ENCODE results near the gene ATCAY. TPM values are rescaled to one million over a fixed set of nuclear protein-coding genes. Genes with fewer than 3 reads are reported as not detected.
"Not testable (repeated sequence)": the region's sequence is repeated elsewhere in the genome, so short reads cannot be mapped to it uniquely, and the experiment has no call there.

Gene ATCAY
- total RNA-seq, 2 donors from 2014 or later: not detected

GRCh38 chr19:3949294-3949693, 68.8 kb downstream of the ATCAY start:
- H3K27me3 ChIP-seq (replicated peaks; ENCODE audit: insufficient read depth): no peaks in the 10 kb centered on the region
- no peaks in the 10 kb centered on the region for H3K9me3 ChIP-seq
- H3K36me3 ChIP-seq: no peaks in the 10 kb centered on the region
- peaks cover 19 to 45% of the 10 kb centered on the region in 2 donors for H3K4me1 ChIP-seq (ENCODE audit: control insufficient read depth in 1 of 2, low read depth in 2 of 2)
- no peak overlapping the region for H3K27ac ChIP-seq
- TF ChIP-seq CTCF (IDR thresholded peaks at IDR 0.05): no peak
- no peak for DNase-seq (ENCODE audit: low spot score)
- no peak for ATAC-seq (ENCODE audit: insufficient number of reproducible peaks, low FRiP score, low read depth)
- H3K4me3 ChIP-seq: no peak overlapping the region

DNA sequence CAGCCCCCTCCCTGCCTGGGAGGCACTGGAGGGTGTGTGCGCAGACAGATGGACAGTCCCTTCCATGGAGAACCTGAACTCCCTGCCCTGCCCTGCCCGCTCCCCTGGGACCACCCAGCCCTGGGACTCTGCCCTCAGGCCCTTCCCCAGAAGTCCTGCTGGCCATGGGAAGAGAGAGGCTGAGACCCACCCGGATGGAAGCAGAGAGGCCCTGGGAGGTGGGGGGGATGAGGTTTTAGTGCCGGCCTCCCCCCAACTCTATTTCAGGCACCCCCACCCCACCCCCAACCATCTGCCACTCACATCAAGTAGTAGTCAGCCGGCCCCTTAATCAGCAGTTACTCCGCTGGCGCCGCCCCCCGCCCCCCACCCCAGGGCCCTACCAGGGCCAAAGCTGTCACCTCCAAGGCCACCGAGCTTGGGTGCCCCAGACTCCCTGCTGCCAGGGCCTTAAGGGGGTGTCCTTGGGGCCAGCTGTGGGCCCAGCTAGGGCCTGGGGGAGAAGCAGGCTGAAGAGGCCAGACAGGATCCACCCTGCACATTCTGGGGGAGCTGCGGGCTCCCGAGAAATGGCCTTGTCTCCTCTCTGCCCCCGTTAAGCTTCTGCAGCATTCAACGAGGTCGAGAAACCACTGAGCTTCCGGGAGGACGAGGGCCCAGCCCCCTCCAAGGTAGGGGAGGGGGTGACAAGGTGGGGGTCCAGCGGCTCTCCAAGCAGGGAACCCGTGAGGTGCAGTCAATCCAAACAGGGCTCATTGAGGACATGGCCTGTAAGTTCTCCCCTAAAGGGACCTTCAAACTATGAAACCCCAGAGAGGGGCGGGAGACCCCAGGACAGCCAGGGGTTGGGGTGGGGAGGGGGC, 69.7 kb downstream of the ATCAY start:
- H3K4me3 ChIP-seq: peak overlapping the region; percentile 56
- H3K27me3 ChIP-seq (replicated peaks; ENCODE audit: insufficient read depth): no peaks in the 10 kb centered on the region
- no peak for ATAC-seq (ENCODE audit: insufficient number of reproducible peaks, low FRiP score, low read depth)
- no peak for DNase-seq (ENCODE audit: low spot score)
- H3K36me3 ChIP-seq: no peaks in the 10 kb centered on the region
- no peaks in the 10 kb centered on the region for H3K9me3 ChIP-seq
- peaks cover 19 to 45% of the 10 kb centered on the region in 2 donors for H3K4me1 ChIP-seq (ENCODE audit: control insufficient read depth in 1 of 2, low read depth in 2 of 2)
- peak overlapping the region; percentile 81 to 85 for H3K27ac ChIP-seq
- TF ChIP-seq CTCF (IDR thresholded peaks at IDR 0.05): no peak

GRCh38 chr19:3950871-3951861, 70.7 kb downstream of the ATCAY start:
- DNase-seq (ENCODE audit: low spot score) (no peak), ATAC-seq (ENCODE audit: insufficient number of reproducible peaks, low FRiP score, low read depth) (no peak)
- Histone ChIP-seq H3K27ac (peak overlapping the region; percentile 81 to 85), H3K4me1 (ENCODE audit: control insufficient read depth in 1 of 2, low read depth in 2 of 2) (peaks cover 19 to 38% of the 10 kb centered on the region in 2 donors), H3K36me3 (peaks cover 7% of the 10 kb centered on the region), H3K4me3 (peak overlapping the region; percentile 56), H3K9me3 (no peaks in the 10 kb centered on the region), H3K27me3 (replicated peaks; ENCODE audit: insufficient read depth) (no peaks in the 10 kb centered on the region)
- TF ChIP-seq CTCF (IDR thresholded peaks at IDR 0.05): no peak

GRCh38 chr19:3952755-3953276, 72.3 kb downstream of the ATCAY start:
- H3K27ac ChIP-seq: peak overlapping the region; percentile 81 to 85

GRCh38 chr19:3954107-3954506, 73.6 kb downstream of the ATCAY start:
- no peak for ATAC-seq (ENCODE audit: insufficient number of reproducible peaks, low FRiP score, low read depth)
- H3K27ac ChIP-seq: peak overlapping the region in 1 of 2 donors; percentile 1

More at GRCh38 chr19:3952755-3953276, 72.3 kb downstream of the ATCAY start:
- ATAC-seq (ENCODE audit: insufficient number of reproducible peaks, low FRiP score, low read depth); H3K27me3 ChIP-seq (replicated peaks; ENCODE audit: insufficient read depth); DNase-seq (ENCODE audit: low spot score); H3K9me3 ChIP-seq; H3K4me3 ChIP-seq: not testable (repeated sequence)
- H3K36me3 ChIP-seq: peaks cover 11% of the 10 kb centered on the region
- peaks cover 19 to 47% of the 10 kb centered on the region in 2 donors for H3K4me1 ChIP-seq (ENCODE audit: control insufficient read depth in 1 of 2, low read depth in 2 of 2)

GRCh38 chr19:3955276-3955675, 74.8 kb downstream of the ATCAY start:
- not testable (repeated sequence) for H3K4me3 ChIP-seq; H3K27me3 ChIP-seq (replicated peaks; ENCODE audit: insufficient read depth); ATAC-seq (ENCODE audit: insufficient number of reproducible peaks, low FRiP score, low read depth); DNase-seq (ENCODE audit: low spot score); H3K9me3 ChIP-seq
- peak overlapping the region in 1 of 2 donors; percentile 0 for H3K27ac ChIP-seq
- H3K36me3 ChIP-seq: peaks cover 30% of the 10 kb centered on the region
- H3K4me1 ChIP-seq (ENCODE audit: control insufficient read depth in 1 of 2, low read depth in 2 of 2): peaks cover 23 to 53% of the 10 kb centered on the region in 2 donors

More at GRCh38 chr19:3954107-3954506, 73.6 kb downstream of the ATCAY start:
- Histone ChIP-seq H3K27me3 (replicated peaks; ENCODE audit: insufficient read depth) (no peaks in the 10 kb centered on the region), H3K9me3 (no peaks in the 10 kb centered on the region), H3K4me3 (no peak overlapping the region), H3K36me3 (peaks cover 19% of the 10 kb centered on the region), H3K4me1 (ENCODE audit: control insufficient read depth in 1 of 2, low read depth in 2 of 2) (peaks cover 24 to 57% of the 10 kb centered on the region in 2 donors)
- no peak for TF ChIP-seq CTCF (IDR thresholded peaks at IDR 0.05)
- no peak for DNase-seq (ENCODE audit: low spot score)

Data from thoracic aorta (tissue), 2 donors.